Uterus (tissue), 4 donors: Measurements from ENCODE around the gene LHB. TPM values are rescaled to one million over a fixed set of nuclear protein-coding genes. Genes with fewer than 3 reads are reported as not detected.
A peak's percentile ranks its signal among the peaks of the same experiment; 100 is the strongest.
"Not testable (repeated sequence)": the region's sequence is repeated elsewhere in the genome, so short reads cannot be mapped to it uniquely, and the experiment has no call there.

Source experiments
- DNase-seq, 2 donors: peaks; one replicate each; pipeline ENCODE4 v3.0.0-alpha.2; 2019 to 2020
- H3K27ac ChIP-seq, 2 donors: fragments of 200-600 bp; sonication (generic); 1 replicate in 1 of 2; 2 replicates in 1 of 2; pipeline ENCODE4 v1.5.1; 2016 to 2018
- H3K27me3 ChIP-seq, 2 donors: fragments of 200-600 bp; sonication (generic); one replicate each; pipeline ENCODE4 v1.5.1; 2018 to 2019; ENCODE audit warnings: control low read depth in 1 of 2
- H3K36me3 ChIP-seq, 2 donors: fragments of 200-600 bp; sonication (generic); one replicate each; pipeline ENCODE4 v1.5.1; 2019; ENCODE audit warnings: control low read depth in 1 of 2
- H3K4me1 ChIP-seq, 2 donors: fragments of 200-600 bp; sonication (generic); one replicate each; pipeline ENCODE4 v1.5.1; 2018 to 2019; ENCODE audit warnings: control low read depth in 1 of 2
- H3K4me3 ChIP-seq, 2 donors: fragments of 200-600 bp; sonication (generic); 1 replicate in 1 of 2; 2 replicates in 1 of 2; pipeline ENCODE4 v1.5.1; 2018 to 2019; ENCODE audit warnings: mild to moderate bottlenecking in 1 of 2
- H3K9me3 ChIP-seq, 2 donors: fragments of 200-600 bp; sonication (generic); one replicate each; pipeline ENCODE4 v1.5.1; 2019; ENCODE audit warnings: control low read depth in 1 of 2
- POLR2A ChIP-seq, 2 donors: fragments of 450-650 bp; IDR thresholded peaks; one replicate each; pipeline ENCODE4 v1.6.1; 2016; ENCODE audit warnings: antibody characterized with exemption in 2 of 2, mild to moderate bottlenecking in 1 of 2, moderate library complexity in 1 of 2
- intact Hi-C: fragments of 100-400 bp; cut with DNase I; formaldehyde crosslinking; loops from one replicate; pipeline ENCODE4 v1.15.1; 2023; ENCODE audit warnings: low total_unique reads
- total RNA-seq, 4 donors: library from RNA; depleted of rRNA in 3 of 4; stranded (reverse); fragments of >200 nt in 3 of 4; gene quantifications; one replicate each; pipeline versions ENCODE4 v1.1.0 to v1.2.4, GENCODE V29; 2014 to 2023
- TF ChIP-seq, protein P1 (sequence below), 4 experiments: fragments of 200-600 bp in 2 of 4; fragments of 450-650 bp in 2 of 4; sonication (generic) in 2 of 4; IDR thresholded peaks; one replicate each; pipeline ENCODE4 v1.5.1; 2016 to 2019; ENCODE audit warnings: antibody characterized with exemption in 4 of 4, mild to moderate bottlenecking in 2 of 4, moderate library complexity in 1 of 4
- donor health status: DM: yes; HTN: yes; CAD: no.

LHB gene
- total RNA-seq, 4 donors from 2014 or later: not detected

DNA sequence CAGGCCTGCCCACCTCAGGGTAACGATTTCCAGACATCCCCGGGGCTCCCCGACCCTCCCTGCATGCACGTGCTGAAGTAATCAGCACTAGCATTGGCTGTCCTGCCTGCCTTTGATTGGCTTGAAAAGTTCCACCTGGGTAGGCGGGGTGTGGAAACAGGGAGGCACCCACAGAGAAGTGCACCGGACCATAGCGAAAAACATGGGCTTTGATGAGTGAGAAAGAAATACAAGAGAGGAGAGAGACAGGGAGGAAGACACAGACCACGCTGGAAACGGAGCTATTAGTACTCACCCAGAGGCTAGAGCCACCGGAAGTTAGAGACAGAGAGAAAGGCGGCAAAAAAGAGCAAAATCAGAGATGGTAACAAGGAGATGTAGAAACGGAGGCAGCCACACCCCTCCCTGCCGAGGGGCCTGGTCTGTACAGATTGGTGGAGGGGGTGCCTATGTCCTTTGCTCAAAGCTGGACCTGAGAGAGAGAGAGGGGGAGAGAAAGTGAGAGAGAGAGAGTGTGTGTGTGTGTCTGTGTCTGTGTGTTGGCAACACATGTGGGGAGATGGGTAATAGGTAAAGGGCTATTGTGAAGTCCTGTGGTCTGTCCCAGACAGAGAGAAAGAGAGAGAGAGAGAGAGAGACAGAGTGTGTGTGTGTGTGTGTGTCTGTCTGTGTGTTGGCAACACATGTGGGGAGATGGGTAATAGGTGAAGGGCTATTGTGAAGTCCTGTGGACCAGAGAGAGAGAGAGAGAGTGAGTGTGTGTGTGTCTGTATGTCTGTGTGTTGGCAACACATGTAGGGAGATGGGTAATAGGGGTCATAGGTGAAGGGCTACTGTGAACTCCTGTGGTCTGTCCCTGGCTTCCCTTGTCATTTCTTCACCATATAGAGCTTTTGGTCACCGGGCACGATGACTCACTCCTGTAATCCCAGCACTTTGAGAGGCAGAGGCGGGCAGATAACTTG is 4.3 kb upstream of the LHB start:
- H3K4me1 ChIP-seq: peaks cover 0 to 7% of the 10 kb centered on the region in 2 donors
- DNase-seq: no peak
- H3K36me3 ChIP-seq: no peaks in the 10 kb centered on the region
- intact Hi-C loops: no loop called here
- no peak for TF ChIP-seq POLR2A (IDR thresholded peaks at IDR 0.05)
- TF ChIP-seq, protein P1, sequence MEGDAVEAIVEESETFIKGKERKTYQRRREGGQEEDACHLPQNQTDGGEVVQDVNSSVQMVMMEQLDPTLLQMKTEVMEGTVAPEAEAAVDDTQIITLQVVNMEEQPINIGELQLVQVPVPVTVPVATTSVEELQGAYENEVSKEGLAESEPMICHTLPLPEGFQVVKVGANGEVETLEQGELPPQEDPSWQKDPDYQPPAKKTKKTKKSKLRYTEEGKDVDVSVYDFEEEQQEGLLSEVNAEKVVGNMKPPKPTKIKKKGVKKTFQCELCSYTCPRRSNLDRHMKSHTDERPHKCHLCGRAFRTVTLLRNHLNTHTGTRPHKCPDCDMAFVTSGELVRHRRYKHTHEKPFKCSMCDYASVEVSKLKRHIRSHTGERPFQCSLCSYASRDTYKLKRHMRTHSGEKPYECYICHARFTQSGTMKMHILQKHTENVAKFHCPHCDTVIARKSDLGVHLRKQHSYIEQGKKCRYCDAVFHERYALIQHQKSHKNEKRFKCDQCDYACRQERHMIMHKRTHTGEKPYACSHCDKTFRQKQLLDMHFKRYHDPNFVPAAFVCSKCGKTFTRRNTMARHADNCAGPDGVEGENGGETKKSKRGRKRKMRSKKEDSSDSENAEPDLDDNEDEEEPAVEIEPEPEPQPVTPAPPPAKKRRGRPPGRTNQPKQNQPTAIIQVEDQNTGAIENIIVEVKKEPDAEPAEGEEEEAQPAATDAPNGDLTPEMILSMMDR (IDR thresholded peaks at IDR 0.05): no peak
- H3K4me3 ChIP-seq: no peak overlapping the region
- H3K9me3 ChIP-seq: no peaks in the 10 kb centered on the region
- H3K27me3 ChIP-seq: no peaks in the 10 kb centered on the region
- H3K27ac ChIP-seq: no peak overlapping the region

DNA sequence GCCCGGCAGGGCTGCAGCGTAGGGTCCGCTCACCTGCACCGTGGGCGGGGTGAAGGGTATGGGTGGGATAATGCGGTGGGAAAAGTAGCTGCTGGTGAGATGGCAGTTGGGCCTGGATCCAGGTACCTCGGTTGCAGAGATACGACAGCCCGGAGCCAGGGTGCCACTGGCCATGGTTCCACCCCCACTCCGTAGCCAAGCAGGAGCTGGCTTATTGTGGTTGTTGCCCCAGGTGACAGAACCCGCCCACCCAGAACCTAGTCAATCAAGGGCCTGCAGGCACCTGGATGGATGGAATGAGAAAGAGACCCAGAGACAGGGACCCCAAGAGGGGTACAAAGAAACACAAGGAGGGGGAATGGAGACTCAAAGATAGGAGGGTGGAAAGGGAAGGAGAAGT is 3.5 kb upstream of the LHB start:
- no peak for DNase-seq
- H3K27ac ChIP-seq: no peak overlapping the region

DNA sequence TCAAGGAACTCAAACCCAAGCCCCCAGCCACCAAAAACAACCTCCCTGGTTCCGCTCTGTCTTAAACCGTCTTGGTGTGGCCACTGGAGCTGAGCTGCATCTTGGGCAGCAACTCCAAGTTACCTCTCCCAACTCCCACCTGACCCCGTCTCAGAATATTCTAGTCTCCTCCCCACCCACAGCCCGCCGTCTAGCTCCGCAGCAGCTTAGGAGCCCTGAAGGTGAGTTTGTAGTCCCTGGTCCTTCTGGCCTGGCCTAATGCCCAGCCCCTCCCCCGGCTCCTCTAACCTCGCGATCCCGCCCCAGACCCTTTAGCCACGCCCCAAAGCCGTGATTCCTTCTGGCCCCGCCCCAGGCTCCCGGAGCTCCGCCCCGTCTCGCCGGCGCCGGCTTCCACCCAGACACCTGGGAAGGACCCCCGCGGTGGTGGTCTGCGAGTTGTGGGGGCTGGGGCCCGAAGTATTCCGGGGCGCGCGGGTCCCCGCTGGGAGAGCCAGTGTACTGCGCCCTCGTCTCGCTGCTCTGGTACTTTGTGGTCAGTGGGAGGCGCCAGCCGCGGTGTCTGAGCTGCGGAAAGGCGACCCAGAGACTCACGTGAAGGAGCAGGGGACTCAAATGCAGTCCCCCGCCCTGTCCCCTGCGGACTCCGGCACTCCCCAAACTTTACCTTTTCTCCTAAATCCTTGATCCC is 2.5 kb upstream of the LHB start:
- peak; percentile 35 to 64 for DNase-seq
- intact Hi-C loops: no loop called here

More for the DNA sequence above, 3.5 kb upstream of the LHB start:
- TF ChIP-seq POLR2A (IDR thresholded peaks at IDR 0.05): no peak
- TF ChIP-seq, protein P1 (IDR thresholded peaks at IDR 0.05): no peak
- H3K4me1 ChIP-seq: peaks cover 0 to 7% of the 10 kb centered on the region in 2 donors
- no peak overlapping the region for H3K4me3 ChIP-seq
- H3K9me3 ChIP-seq: no peaks in the 10 kb centered on the region
- H3K27me3 ChIP-seq: no peaks in the 10 kb centered on the region
- H3K36me3 ChIP-seq: no peaks in the 10 kb centered on the region
- intact Hi-C loops: no loop called here

DNA sequence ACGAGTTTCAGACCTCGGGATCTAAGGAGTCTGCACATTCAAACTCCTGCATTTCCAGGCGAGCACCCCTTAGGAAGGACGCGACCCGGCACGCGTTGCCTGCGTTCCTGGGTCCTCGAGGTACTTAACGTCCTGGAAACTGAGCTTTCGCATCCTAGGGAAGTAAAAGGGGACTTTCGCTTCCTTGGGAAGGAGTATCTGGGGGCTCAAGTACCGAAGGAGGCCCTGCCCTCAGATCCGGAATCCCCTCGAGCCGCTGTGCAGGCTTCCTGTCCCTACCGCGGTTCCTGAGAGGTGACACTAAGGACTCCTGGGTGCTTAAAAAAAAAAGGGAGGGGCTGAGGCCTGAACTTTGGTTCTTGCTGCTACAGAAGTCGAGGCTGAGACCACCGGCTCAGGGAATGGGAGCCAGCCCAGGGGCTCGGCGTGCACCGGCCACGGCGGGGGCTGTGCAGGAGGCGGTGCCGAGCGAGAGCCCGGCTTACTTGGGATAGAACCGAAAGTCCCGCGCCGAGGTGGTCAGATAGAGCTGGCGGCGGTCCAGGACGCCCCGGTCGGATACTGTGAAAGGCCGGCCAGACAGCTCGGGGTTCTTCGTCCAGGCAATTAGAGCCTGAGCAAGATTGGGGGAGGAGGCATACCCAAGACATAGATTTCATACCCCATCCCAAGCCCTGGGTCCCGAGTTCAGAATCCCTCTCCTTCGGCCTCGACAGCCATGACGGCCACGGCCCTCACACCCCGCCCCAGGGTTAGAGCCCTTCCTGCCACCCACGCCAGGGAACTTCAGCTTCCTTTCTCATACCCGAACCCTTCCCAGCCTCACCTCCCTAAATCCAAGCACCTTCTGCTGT is 1.7 kb upstream of the LHB start:
- H3K27me3 ChIP-seq, H3K27ac ChIP-seq, H3K4me1 ChIP-seq, H3K9me3 ChIP-seq, DNase-seq, H3K36me3 ChIP-seq, intact Hi-C loops: not testable (repeated sequence)
- H3K4me3 ChIP-seq: peak overlapping the region; percentile 30 to 31

More for the DNA sequence above, 2.5 kb upstream of the LHB start:
- H3K4me3 ChIP-seq: peak overlapping the region in 1 of 2 donors; percentile 30
- H3K9me3 ChIP-seq: no peaks in the 10 kb centered on the region
- no peaks in the 10 kb centered on the region for H3K36me3 ChIP-seq
- H3K4me1 ChIP-seq: peaks cover 0 to 7% of the 10 kb centered on the region in 2 donors
- no peak overlapping the region for H3K27ac ChIP-seq
- H3K27me3 ChIP-seq: no peaks in the 10 kb centered on the region
- TF ChIP-seq, protein P1 (IDR thresholded peaks at IDR 0.05): no peak
- no peak for TF ChIP-seq POLR2A (IDR thresholded peaks at IDR 0.05)

DNA sequence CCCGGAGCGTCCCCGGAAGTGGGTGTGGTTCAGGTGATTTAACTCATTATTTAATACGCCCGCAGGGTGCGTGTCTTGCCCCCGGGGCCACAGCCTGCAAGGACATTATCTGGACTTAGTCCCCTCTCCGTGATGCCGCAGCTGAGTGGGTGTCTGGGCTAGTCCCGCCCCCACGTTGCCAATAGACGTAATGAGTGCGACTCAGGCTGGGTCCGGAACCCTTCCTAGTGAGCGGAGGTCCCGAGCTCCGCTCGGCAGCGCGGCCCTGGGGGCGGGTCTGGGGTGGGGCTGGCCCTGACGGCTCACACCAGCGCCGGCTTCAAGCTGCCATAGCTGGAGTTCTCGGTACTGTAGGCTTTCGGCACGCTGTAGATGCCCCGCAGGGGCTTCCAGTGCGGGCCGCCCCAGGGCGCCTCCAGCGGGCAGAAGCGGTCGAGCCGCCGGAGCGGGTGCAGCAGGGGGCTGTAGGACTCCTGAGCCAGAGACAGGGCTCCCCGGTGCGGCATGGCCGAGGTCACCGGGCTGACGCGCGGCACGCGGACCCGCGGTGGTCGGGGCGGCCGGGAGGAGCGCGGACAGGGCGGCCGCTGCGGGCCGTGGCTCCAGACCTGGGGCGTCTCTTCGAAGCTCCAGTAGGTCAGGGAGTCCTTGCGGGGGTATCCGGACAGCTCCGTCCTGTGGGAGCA is 918 bp upstream of the LHB start:
- no peaks in the 10 kb centered on the region for H3K9me3 ChIP-seq
- intact Hi-C loops: no loop called here
- peak overlapping the region; percentile 30 to 31 for H3K4me3 ChIP-seq
- H3K4me1 ChIP-seq: peaks cover 0 to 7% of the 10 kb centered on the region in 2 donors
- no peak overlapping the region for H3K27ac ChIP-seq
- no peaks in the 10 kb centered on the region for H3K27me3 ChIP-seq
- no peak for TF ChIP-seq POLR2A (IDR thresholded peaks at IDR 0.05)
- TF ChIP-seq, protein P1 (IDR thresholded peaks at IDR 0.05): peak in 2 of 4 experiments; percentile 37 to 38
- DNase-seq: peak in 1 of 2 donors; percentile 41
- H3K36me3 ChIP-seq: no peaks in the 10 kb centered on the region
